ENCODE results near the gene PIBF1.
"Not testable (repeated sequence)": the region's sequence is repeated elsewhere in the genome, so short reads cannot be mapped to it uniquely, and the experiment has no call there.

Gene PIBF1

DNA sequence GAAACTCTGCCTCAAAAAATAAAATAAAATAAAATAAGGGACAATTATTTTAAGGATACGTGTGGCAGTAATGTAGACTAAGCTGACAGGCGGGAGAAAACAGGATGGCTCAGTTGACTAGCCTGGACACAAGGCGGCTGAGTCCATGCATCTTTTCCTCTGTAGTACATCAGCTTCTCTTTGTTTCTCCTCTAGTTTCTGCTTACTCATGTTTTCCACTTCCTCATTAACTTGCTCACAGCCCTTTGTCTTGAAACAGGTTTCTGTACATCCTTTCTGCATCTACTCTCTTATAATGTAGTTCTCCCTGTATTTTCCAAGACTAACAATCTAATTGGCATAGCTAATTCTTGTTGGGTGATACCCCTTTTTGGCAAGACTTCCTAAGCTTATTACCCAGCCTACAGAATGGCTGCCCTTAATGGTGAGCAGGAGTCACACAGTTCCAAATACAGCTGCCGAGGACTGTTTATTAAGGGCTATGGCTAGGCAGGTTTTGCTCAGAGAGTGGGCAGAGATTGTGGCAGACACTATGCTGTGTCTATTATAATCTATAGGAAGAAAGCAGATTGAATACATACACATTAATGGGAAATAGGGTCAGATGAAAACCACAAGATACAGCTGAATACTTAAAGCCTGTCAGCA, 218.2 kb downstream of the PIBF1 start:
- in situ Hi-C loops (cut with HindIII; ENCODE audit: low sequenced_read_pairs): loop anchor here (5.0 kb wide), 1 partner anchor 72 kb away; no protein-coding TSS in a partner anchor

DNA sequence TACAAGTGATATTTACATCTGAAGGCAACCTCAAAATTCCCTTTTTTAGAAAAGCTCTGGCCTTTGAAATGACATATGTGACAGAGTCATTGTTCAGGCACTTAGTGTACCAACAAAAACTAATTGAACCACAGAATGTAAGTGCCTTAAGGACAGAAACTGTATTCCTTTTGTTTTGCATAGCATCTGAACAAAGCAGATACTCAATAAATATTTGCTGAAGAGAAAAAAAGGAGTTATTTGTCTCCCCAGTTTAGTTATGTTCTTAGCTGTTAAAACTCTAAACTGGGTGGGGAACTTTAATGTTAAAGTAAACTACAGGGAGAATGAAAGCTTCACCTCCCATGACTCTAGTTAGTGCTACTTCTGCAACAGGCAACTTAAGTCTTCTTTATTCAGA, 220.0 kb downstream of the PIBF1 start:
- in situ Hi-C loops (cut with HindIII; ENCODE audit: low sequenced_read_pairs): loop anchor here (5.0 kb wide), 1 partner anchor 70 kb away; no protein-coding TSS in a partner anchor

GRCh38 chr13:73011751-73012150, 229.8 kb downstream of the PIBF1 start:
- in situ Hi-C loops (cut with HindIII; ENCODE audit: low sequenced_read_pairs): no loop called here

DNA sequence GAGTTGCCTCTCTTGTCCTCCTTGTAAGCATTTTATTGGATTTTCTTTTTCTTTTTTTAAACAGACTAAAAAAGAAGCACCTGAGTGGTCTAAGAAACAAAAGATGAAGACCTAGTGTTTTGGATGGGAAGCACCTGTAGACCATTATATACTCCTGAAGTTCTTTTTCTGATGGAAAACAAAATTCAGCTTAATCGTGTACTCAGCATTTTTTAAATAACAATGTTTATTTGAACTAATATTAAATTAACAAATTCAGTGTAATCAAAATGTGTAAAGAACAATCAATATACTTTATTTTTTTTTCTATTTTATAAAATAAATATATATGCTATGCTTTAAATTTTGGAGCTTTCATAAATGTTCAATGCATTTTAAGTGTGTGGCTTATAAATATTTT, 233.9 kb downstream of the PIBF1 start:
- in situ Hi-C loops (cut with HindIII; ENCODE audit: low sequenced_read_pairs): no loop called here

- in situ Hi-C loops (cut with HindIII; ENCODE audit: low sequenced_read_pairs): no loop called here
Observed at GRCh38 chr13:73018336-73018735, 236.4 kb downstream of the PIBF1 start.

DNA sequence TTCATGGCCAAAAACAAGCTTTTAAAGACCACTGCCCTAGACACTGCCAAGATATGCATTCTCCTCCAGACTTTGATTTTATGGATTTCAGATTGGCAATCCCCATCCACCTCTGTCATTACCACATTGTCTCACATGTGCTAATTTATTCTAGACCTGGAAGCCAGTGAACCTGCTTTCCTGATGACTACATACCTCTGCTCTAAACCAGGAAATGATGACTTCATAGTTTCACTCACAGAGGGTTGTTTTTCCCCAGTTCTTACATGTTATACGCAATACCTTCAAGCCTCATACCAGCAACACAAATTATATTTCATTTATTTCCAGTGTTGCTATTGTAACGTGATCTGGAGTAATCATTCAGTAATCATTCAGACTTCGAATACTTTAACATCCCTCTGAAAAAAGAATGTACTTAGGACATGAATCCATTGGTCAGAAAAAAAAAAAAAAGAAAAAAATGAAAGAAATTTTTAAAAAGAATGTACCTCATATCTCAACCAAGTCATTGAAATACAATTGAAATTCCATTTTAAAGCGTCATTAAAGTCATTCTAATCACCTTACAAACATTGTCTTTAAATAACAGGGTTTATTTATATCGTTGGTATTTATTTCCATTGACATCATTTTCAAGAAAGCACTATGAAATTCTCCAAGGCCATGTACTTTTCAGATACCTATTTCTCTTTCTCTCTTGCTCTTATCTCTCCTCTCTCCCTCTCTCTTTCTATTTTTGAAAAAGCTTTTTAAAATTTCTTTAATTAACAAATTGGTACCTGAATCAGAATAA, 243.5 kb downstream of the PIBF1 start:
- in situ Hi-C loops (cut with HindIII; ENCODE audit: low sequenced_read_pairs): no loop called here

DNA sequence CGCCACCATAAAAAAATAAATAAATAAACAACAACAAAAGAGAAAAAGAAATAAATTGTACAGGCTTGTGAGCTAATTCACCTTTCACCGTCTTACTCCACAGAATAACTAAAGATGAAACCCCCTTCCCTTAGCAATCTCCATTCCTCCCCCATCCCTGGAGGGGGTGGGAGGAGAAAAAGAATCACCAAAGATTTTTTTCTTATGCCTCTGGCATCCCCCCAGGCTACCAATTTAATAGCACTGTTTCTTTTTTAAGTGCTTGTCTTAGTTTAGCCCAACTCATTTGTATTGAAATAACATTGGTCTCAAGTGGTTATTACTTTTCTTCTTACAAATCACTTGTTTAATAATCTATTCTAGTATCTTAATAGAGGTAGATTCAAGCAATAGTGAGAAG, 253.0 kb downstream of the PIBF1 start:
- in situ Hi-C loops (cut with HindIII; ENCODE audit: low sequenced_read_pairs): no loop called here

DNA sequence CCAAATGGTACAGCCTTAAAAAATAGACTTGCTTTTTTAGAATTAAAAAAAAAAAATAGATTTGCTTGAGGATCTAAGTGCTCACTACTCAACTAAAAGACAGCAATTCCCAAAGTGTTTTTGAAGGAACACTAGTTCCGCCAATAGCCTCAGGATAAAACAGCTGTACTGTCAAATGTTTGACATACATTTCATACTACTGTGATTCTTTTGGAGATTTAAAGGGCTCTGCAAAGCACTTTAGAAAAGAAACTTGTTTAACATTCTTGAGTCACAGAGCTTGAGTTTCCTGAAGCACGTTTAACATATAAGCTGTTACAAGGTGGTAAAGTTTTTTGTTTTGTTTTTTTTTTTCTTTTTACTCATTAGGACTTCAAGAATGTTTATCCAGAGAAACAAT, 253.7 kb downstream of the PIBF1 start:
- in situ Hi-C loops (cut with HindIII; ENCODE audit: low sequenced_read_pairs): no loop called here

- in situ Hi-C loops (cut with HindIII; ENCODE audit: low sequenced_read_pairs): no loop called here
Observed at GRCh38 chr13:73036566-73036965, 254.6 kb downstream of the PIBF1 start.

DNA sequence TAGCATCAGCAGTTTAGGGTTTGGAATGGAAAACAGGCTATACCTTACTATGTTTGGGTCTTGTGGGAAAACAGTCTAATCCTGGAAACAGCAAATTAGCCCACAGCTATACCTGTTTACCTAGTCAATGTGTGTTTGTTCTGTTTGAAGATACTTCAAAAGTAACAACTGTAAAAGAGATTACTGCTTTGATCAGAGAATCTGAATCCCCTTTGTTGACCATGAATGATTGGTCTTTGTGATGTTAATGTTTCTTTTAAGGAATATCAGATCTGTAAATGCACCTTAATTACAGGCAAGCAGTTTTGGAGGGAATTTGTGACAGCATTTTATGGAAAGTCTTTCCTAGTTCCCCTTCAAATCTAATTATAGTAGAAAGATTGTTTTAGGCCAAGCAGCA, 256.1 kb downstream of the PIBF1 start:
- in situ Hi-C loops (cut with HindIII; ENCODE audit: low sequenced_read_pairs): no loop called here

- in situ Hi-C loops (cut with HindIII; ENCODE audit: low sequenced_read_pairs): no loop called here
Observed at GRCh38 chr13:73039201-73040108, 257.5 kb downstream of the PIBF1 start.

- in situ Hi-C loops (cut with HindIII; ENCODE audit: low sequenced_read_pairs): no loop called here
Observed at GRCh38 chr13:73040484-73040883, 258.6 kb downstream of the PIBF1 start.

- in situ Hi-C loops (cut with HindIII; ENCODE audit: low sequenced_read_pairs): no loop called here
Observed at GRCh38 chr13:73040968-73041596, 259.1 kb downstream of the PIBF1 start.

GRCh38 chr13:73045031-73045430, 263.1 kb downstream of the PIBF1 start:
- in situ Hi-C loops (cut with HindIII; ENCODE audit: low sequenced_read_pairs): no loop called here

DNA sequence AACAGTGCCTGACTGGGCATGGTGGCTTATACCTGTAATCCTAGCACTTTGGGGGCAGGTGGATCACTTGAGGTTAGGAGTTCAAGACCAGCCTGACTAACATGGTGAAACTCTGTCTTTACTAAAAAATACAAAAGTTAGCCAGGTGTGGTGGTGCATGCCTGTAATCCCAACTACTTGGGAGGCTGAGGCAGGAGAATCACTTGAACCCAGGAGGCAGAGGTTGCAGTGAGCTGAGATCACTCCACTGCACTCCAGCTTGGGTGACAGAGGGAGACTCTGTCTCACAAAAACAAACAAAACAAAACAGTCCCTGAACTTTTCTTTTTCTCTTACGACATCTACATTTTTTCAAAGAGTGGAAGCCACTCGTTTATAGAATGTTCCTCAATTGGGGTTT, 266.7 kb downstream of the PIBF1 start:
- in situ Hi-C loops (cut with HindIII; ENCODE audit: low sequenced_read_pairs): not testable (repeated sequence)

DNA sequence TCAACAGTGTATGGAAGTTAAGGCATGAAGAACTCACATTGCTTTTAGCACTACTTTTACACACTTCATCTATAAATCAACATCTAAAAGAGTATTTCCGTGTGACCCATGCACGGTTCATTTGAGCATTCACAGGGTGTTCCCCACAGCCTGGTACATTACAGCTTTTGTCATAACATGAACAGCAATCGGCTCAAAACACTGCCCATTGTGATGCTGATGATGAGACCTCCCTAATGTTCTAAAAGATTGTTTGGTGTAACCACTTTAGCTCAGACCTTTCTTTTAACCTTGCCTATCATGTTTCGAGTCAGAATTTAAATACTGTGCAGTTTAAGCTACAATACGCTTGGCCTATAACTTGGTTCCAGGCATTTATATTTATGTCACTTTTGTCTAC, 272.8 kb downstream of the PIBF1 start:
- in situ Hi-C loops (cut with HindIII; ENCODE audit: low sequenced_read_pairs): no loop called here

DNA sequence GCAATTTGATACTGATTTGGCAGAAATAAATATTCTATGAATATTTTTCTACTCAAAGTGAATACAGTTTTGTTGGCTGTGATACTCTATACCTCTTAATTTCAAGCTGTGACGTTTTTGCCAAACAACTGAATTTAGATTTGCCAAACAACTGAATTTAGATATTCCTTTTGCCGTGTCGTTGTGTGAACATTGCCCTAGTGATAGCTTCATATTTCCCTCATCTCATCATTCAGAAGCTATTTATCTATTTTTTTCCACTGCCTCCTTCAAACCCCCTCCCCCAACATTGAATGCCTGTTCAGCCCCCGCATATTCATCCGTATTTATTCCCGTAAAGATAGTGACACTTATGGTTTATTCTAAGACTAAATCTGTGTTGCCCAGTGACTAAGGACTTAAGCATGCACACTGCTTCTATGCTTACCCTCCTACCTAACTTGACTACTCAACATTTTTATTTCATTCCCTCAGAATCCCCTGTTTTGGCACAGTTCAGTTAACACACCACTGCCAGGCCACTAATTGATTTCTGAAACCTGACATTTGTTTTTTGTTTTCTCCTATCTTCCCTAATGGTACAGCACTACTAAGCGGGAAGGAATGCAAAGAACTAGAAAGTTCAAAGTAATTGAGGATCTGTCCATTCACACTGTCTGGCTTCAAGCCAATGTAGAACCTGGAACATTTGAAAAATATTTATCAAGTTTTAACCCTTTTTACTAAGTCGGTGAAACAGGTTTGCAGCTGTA, 274.1 kb downstream of the PIBF1 start:
- in situ Hi-C loops (cut with HindIII; ENCODE audit: low sequenced_read_pairs): no loop called here

- in situ Hi-C loops (cut with HindIII; ENCODE audit: low sequenced_read_pairs): no loop called here
Observed at GRCh38 chr13:73056565-73056962, 274.6 kb downstream of the PIBF1 start.

- in situ Hi-C loops (cut with HindIII; ENCODE audit: low sequenced_read_pairs): no loop called here
Observed at GRCh38 chr13:73057284-73058063, 275.5 kb downstream of the PIBF1 start.

- in situ Hi-C loops (cut with HindIII; ENCODE audit: low sequenced_read_pairs): no loop called here
Observed at GRCh38 chr13:73058064-73058313, 276.1 kb downstream of the PIBF1 start.

Data from endothelial cell of hepatic sinusoid (primary cell).